H9 (cell line): ENCODE measurements around the gene ATOX1. TPM values are rescaled to one million over a fixed set of nuclear protein-coding genes. Genes with fewer than 3 reads are reported as not detected.

Experiments used
- DNase-seq: peaks from one replicate; pipeline ENCODE4 v3.0.0-alpha.2; 2017
- H2AFZ ChIP-seq: one replicate; pipeline ENCODE4 v1.6.1; 2013; ENCODE audit warnings: mild to moderate bottlenecking, low read length, control low read depth, moderate library complexity
- H2AK5ac ChIP-seq: 2 replicates; pipeline ENCODE4 v1.6.1; 2013; ENCODE audit warnings: low read length, control low read depth, mixed read lengths; ENCODE audit not compliant: insufficient read length
- H2BK120ac ChIP-seq: one replicate; pipeline ENCODE4 v1.6.1; 2013; ENCODE audit warnings: low read depth, mild to moderate bottlenecking, low read length, control low read depth, inconsistent platforms; ENCODE audit not compliant: poor library complexity, severe bottlenecking
- H2BK12ac ChIP-seq: 2 replicates; pipeline ENCODE4 v1.6.1; 2013; ENCODE audit warnings: low read length, control low read depth, mixed read lengths, low read depth; ENCODE audit not compliant: insufficient read length
- H2BK15ac ChIP-seq: 2 replicates; pipeline ENCODE4 v1.6.1; 2013; ENCODE audit warnings: low read depth, low read length, control low read depth
- H2BK20ac ChIP-seq: one replicate; pipeline ENCODE4 v1.6.1; 2013; ENCODE audit warnings: low read depth, mild to moderate bottlenecking, low read length, control low read depth, inconsistent platforms; ENCODE audit not compliant: poor library complexity, severe bottlenecking
- H2BK5ac ChIP-seq: 2 replicates; pipeline ENCODE4 v1.6.1; 2013; ENCODE audit warnings: low read length, control low read depth, mixed read lengths; ENCODE audit not compliant: insufficient read length
- H3K14ac ChIP-seq: 2 replicates; pipeline ENCODE4 v1.6.1; 2013; ENCODE audit warnings: low read length, control low read depth; ENCODE audit not compliant: insufficient read depth
- H3K18ac ChIP-seq: 2 replicates; pipeline ENCODE4 v1.6.1; 2013; ENCODE audit warnings: low read depth, mild to moderate bottlenecking, mixed read lengths, low read length, control low read depth; ENCODE audit not compliant: insufficient read length
- H3K23ac ChIP-seq: 2 replicates; pipeline ENCODE4 v1.6.1; 2013; ENCODE audit warnings: low read length, control low read depth, mixed read lengths, low read depth; ENCODE audit not compliant: insufficient read length
- H3K23me2 ChIP-seq: 2 replicates; pipeline ENCODE4 v1.6.1; 2013; ENCODE audit warnings: low read depth, mild to moderate bottlenecking, mixed read lengths, low read length, control low read depth; ENCODE audit not compliant: insufficient read length, poor library complexity, severe bottlenecking
- H3K27ac ChIP-seq: 2 replicates; pipeline ENCODE4 v1.5.1; 2013; ENCODE audit warnings: low read length, control low read depth, mixed read lengths, low read depth; ENCODE audit not compliant: insufficient read length
- H3K27me3 ChIP-seq: 2 replicates; pipeline ENCODE4 v1.6.1; 2013; ENCODE audit warnings: low read length, control low read depth, inconsistent platforms; ENCODE audit not compliant: insufficient read depth
- H3K4ac ChIP-seq: 2 replicates; pipeline ENCODE4 v1.6.1; 2013; ENCODE audit warnings: low read depth, mild to moderate bottlenecking, control low read depth, inconsistent platforms, low read length, moderate library complexity
- H3K4me1 ChIP-seq: 2 replicates; pipeline ENCODE4 v1.6.1; 2013; ENCODE audit warnings: low read length, control low read depth, inconsistent platforms; ENCODE audit not compliant: insufficient read depth
- H3K4me2 ChIP-seq: 2 replicates; pipeline ENCODE4 v1.6.1; 2013; ENCODE audit warnings: low read length, control low read depth, mixed read lengths; ENCODE audit not compliant: insufficient read length, insufficient read depth
- H3K56ac ChIP-seq: 2 replicates; pipeline ENCODE4 v1.6.1; 2013; ENCODE audit warnings: low read depth, mild to moderate bottlenecking, mixed read lengths, low read length, control low read depth; ENCODE audit not compliant: insufficient read length
- H3K79me1 ChIP-seq: 2 replicates; pipeline ENCODE4 v1.6.1; 2013; ENCODE audit warnings: low read depth, mild to moderate bottlenecking, moderate library complexity, low read length, control low read depth, inconsistent platforms; ENCODE audit not compliant: insufficient read depth, poor library complexity, severe bottlenecking
- H3K79me2 ChIP-seq: 2 replicates; pipeline ENCODE4 v1.6.1; 2013; ENCODE audit warnings: low read length, control low read depth, inconsistent platforms; ENCODE audit not compliant: insufficient read depth
- H3K9ac ChIP-seq: 2 replicates; pipeline ENCODE4 v1.6.1; 2013; ENCODE audit warnings: low read length, control low read depth, mixed read lengths; ENCODE audit not compliant: insufficient read length; ENCODE audit errors: extremely low read depth
- H3K9me3 ChIP-seq: one replicate; pipeline ENCODE4 v1.6.1; 2013; ENCODE audit warnings: low read depth, low read length, inconsistent platforms; ENCODE audit not compliant: control insufficient read depth
- H3T11ph ChIP-seq: one replicate; pipeline ENCODE4 v1.6.1; 2013; ENCODE audit warnings: mild to moderate bottlenecking, low read length, control low read depth, inconsistent platforms
- H4K20me1 ChIP-seq: one replicate; pipeline ENCODE4 v1.6.1; 2013; ENCODE audit not compliant: control insufficient read depth, insufficient read length, insufficient read depth
- H4K5ac ChIP-seq: 2 replicates; pipeline ENCODE4 v1.6.1; 2013; ENCODE audit warnings: low read depth, mild to moderate bottlenecking, mixed read lengths, low read length, control low read depth; ENCODE audit not compliant: insufficient read length
- H4K8ac ChIP-seq: replicated peaks from 2 replicates; pipeline ENCODE4 v1.6.1; 2013; ENCODE audit warnings: low read length, control low read depth, mixed read lengths, low read depth; ENCODE audit not compliant: insufficient read length
- H4K91ac ChIP-seq: 2 replicates; pipeline ENCODE4 v1.6.1; 2013; ENCODE audit warnings: low read depth, mild to moderate bottlenecking, moderate library complexity, mixed read lengths, low read length, control low read depth; ENCODE audit not compliant: insufficient read length
- H3K27ac Mint-ChIP-seq, 3 experiments: 2 replicates in 2 of 3; 3 replicates in 1 of 3; pipeline ENCODE4 v1.8.0; 2020 to 2021; ENCODE audit warnings: mixed read lengths in 3 of 3, mild to moderate bottlenecking in 1 of 3, moderate library complexity in 1 of 3
- H3K27me3 Mint-ChIP-seq: 2 replicates; pipeline ENCODE4 v1.8.0; 2021; ENCODE audit warnings: low read depth, mild to moderate bottlenecking, moderate library complexity, mixed read lengths
- H3K36me3 Mint-ChIP-seq, 3 experiments: 2 replicates in 2 of 3; 3 replicates in 1 of 3; pipeline ENCODE4 v1.8.0; 2020 to 2021; ENCODE audit warnings: low read depth in 3 of 3, mixed read lengths in 3 of 3; ENCODE audit not compliant: insufficient read depth in 1 of 3
- H3K4me1 Mint-ChIP-seq, 2 experiments: 2 replicates each; pipeline ENCODE4 v1.8.0; 2020; ENCODE audit warnings: mixed read lengths in 2 of 2
- H3K4me3 Mint-ChIP-seq, 2 experiments: 2 replicates in 1 of 2; 3 replicates in 1 of 2; pipeline ENCODE4 v1.8.0; 2020 to 2021; ENCODE audit warnings: mild to moderate bottlenecking in 2 of 2, mixed read lengths in 2 of 2, moderate library complexity in 1 of 2
- H3K9me3 Mint-ChIP-seq, 2 experiments: 2 replicates in 1 of 2; 3 replicates in 1 of 2; pipeline ENCODE4 v1.8.0; 2020; ENCODE audit warnings: mild to moderate bottlenecking in 2 of 2, mixed read lengths in 2 of 2, moderate library complexity in 1 of 2
- WGBS: extraction: QIAGEN DNeasy Blood & Tissue Kit; methylation state at CpG from one replicate; pipeline ENCODE4 v1.1.7; 2013; ENCODE audit warnings: missing lambda C conversion rate, low lambda C conversion rate, mixed read lengths; ENCODE audit not compliant: insufficient read length; ENCODE audit errors: extremely low coverage; 5-methylcytosine and 5-hydroxymethylcytosine counted together
- total RNA-seq: library from RNA; stranded (reverse); gene quantifications from 2 replicates; pipeline ENCODE4 v1.2.1, GENCODE V29; 2021
- TF ChIP-seq, protein P1 (sequence below): fragments of 200-600 bp; sonication (generic); conservative IDR thresholded peaks from 3 replicates; pipeline ENCODE4 v1.8.0; 2021; ENCODE audit warnings: antibody characterized with exemption, mild to moderate bottlenecking

Gene ATOX1
- total RNA-seq, 1 experiment from 2014 or later = 75.0 TPM

DNA sequence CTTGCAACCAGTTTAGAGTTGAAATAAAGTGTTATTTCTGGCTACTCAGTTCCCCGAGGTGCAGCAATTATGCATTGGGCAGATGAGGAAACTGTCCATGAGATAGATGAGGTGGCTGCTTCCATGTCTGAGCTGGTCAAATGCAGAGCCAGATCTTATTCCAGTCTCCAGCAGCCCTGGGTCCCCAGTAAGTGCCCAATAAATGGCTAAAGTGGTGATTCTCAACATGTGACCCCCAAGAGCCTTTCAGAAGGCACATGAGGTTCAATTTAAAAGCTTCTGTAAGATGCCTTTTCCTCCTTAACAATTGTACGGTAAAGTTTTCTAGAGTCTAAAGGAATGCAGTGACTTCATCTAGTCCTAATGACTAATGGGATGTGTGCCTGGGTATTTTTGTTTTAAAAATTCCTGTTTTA is 17.5 kb downstream of the ATOX1 start:
- no peaks in the 10 kb centered on the region for H3K27me3 ChIP-seq
- no peak overlapping the region for H3K23ac ChIP-seq
- no CpG with 5 or more reads among the region's 2 CpGs for WGBS
- no peak overlapping the region for H3K9ac ChIP-seq
- H4K5ac ChIP-seq = no peak overlapping the region
- H2AK5ac ChIP-seq = no peak overlapping the region
- no peaks in the 10 kb centered on the region for H3K23me2 ChIP-seq
- peaks cover 7% of the 10 kb centered on the region; the same call in 1 of the 2 replicates for H3K4me1 ChIP-seq
- no peak overlapping the region for H3K18ac ChIP-seq
- H2BK120ac ChIP-seq = no peak overlapping the region
- no peaks in the 10 kb centered on the region for H3K9me3 ChIP-seq
- DNase-seq = no peak
- no peaks in the 10 kb centered on the region for H3K79me2 ChIP-seq
- no peaks in the 10 kb centered on the region for H3K27me3 Mint-ChIP-seq
- H3K79me1 ChIP-seq = no peaks in the 10 kb centered on the region
- H3K4me1 Mint-ChIP-seq = peaks cover 23% of the 10 kb centered on the region in 2 experiments
- no peak overlapping the region for H3K14ac ChIP-seq
- no peak overlapping the region for H3K27ac ChIP-seq
- no peak overlapping the region for H3K4me3 Mint-ChIP-seq
- no peaks in the 10 kb centered on the region for H4K20me1 ChIP-seq
- H3T11ph ChIP-seq = no peak overlapping the region
- H2BK20ac ChIP-seq = no peak overlapping the region
- H3K4me2 ChIP-seq = peak overlapping the region; percentile 29
- no peak overlapping the region for H3K4ac ChIP-seq
- H2BK12ac ChIP-seq = no peak overlapping the region
- no peak overlapping the region for H2BK15ac ChIP-seq
- 0 out of 7 replicates have a peak overlapping the region, but pooled peaks of 1 of the 3 experiments have one; percentile 98 for H3K27ac Mint-ChIP-seq
- TF ChIP-seq, protein P1, sequence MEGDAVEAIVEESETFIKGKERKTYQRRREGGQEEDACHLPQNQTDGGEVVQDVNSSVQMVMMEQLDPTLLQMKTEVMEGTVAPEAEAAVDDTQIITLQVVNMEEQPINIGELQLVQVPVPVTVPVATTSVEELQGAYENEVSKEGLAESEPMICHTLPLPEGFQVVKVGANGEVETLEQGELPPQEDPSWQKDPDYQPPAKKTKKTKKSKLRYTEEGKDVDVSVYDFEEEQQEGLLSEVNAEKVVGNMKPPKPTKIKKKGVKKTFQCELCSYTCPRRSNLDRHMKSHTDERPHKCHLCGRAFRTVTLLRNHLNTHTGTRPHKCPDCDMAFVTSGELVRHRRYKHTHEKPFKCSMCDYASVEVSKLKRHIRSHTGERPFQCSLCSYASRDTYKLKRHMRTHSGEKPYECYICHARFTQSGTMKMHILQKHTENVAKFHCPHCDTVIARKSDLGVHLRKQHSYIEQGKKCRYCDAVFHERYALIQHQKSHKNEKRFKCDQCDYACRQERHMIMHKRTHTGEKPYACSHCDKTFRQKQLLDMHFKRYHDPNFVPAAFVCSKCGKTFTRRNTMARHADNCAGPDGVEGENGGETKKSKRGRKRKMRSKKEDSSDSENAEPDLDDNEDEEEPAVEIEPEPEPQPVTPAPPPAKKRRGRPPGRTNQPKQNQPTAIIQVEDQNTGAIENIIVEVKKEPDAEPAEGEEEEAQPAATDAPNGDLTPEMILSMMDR = peak; percentile 7; the same call in 2 of the 3 replicates
- no peak overlapping the region for H4K91ac ChIP-seq
- H4K8ac ChIP-seq = no peak overlapping the region
- no peak overlapping the region for H2AFZ ChIP-seq
- peaks cover 2 to 14% (median 8%) of the 10 kb centered on the region in 3 experiments; a peak in 5 of 7 replicates for H3K36me3 Mint-ChIP-seq
- no peak overlapping the region for H2BK5ac ChIP-seq
- H3K9me3 Mint-ChIP-seq = no peaks in the 10 kb centered on the region
- no peak overlapping the region for H3K56ac ChIP-seq
